Activated CD8-positive, alpha-beta T cell treated with anti-CD3 and anti-CD28 coated beads, Interleukin-2, amount 10 ng/mL, durations not matched to agents 7 days and 5 days (primary cell): ENCODE data around the gene TMEM106C. TPM values are rescaled to one million over a fixed set of nuclear protein-coding genes. Genes with fewer than 3 reads are reported as not detected.

Source experiments
- ATAC-seq: fragments of 150-1000 bp; cut with Tn5 transposase; one replicate; pipeline ENCODE4 v1.10.0; 2021; ENCODE audit warnings: moderate library complexity
- CTCF ChIA-PET: fragments of 350-600 bp; sonication (Branson Sonifier 250); formaldehyde crosslinking; loops from one replicate; lab custom pipeline; 2021; ENCODE audit warnings: antibody characterized with exemption; lab: Charles Lee
- POLR2A ChIA-PET: fragments of 350-600 bp; sonication (Branson Sonifier 250); formaldehyde crosslinking; loops from one replicate; lab custom pipeline; 2021; ENCODE audit warnings: antibody characterized with exemption; lab: Charles Lee
- DNase-seq: peaks from one replicate; pipeline ENCODE4 v3.0.0-alpha.2; 2020
- H3K27ac Mint-ChIP-seq: one replicate; pipeline ENCODE4 v1.8.0; 2021; ENCODE audit warnings: mild to moderate bottlenecking, mixed read lengths
- H3K27me3 Mint-ChIP-seq: one replicate; pipeline ENCODE4 v1.8.0; 2021; ENCODE audit warnings: low read depth, mixed read lengths
- H3K36me3 Mint-ChIP-seq: one replicate; pipeline ENCODE4 v1.8.0; 2021; ENCODE audit warnings: low read depth, mixed read lengths
- H3K4me1 Mint-ChIP-seq: one replicate; pipeline ENCODE4 v1.8.0; 2021; ENCODE audit warnings: low read depth, mixed read lengths
- H3K4me3 Mint-ChIP-seq: one replicate; pipeline ENCODE4 v1.8.0; 2021; ENCODE audit warnings: mild to moderate bottlenecking, mixed read lengths
- H3K9me3 Mint-ChIP-seq: one replicate; pipeline ENCODE4 v1.8.0; 2022; ENCODE audit warnings: mixed read lengths; ENCODE audit not compliant: insufficient read depth
- total RNA-seq, 2 experiments: library from RNA; stranded (reverse); gene quantifications; one replicate each; pipeline ENCODE4 v1.2.3, GENCODE V29; 2021

TMEM106C gene
- total RNA-seq, 2 experiments from 2014 or later = 139 to 140 TPM

- H3K36me3 Mint-ChIP-seq = no peaks in the 10 kb centered on the region
- H3K4me3 Mint-ChIP-seq = peak overlapping the region; percentile 56
- POLR2A ChIA-PET = no interaction called here
- H3K27ac Mint-ChIP-seq = no peak overlapping the region
- ATAC-seq (no peak), DNase-seq (no peak)
- peaks cover 92% of the 10 kb centered on the region for H3K27me3 Mint-ChIP-seq
- no peaks in the 10 kb centered on the region for H3K9me3 Mint-ChIP-seq
- H3K4me1 Mint-ChIP-seq = peaks cover 38% of the 10 kb centered on the region
- CTCF ChIA-PET = interaction anchor here (1.8 to 1.9 kb wide), 2 partner anchors 15 to 188 kb away, joined by 3 to 6 read pairs; no protein-coding TSS in a partner anchor
Measured at GRCh38 chr12:48001505-48002413, 38.4 kb downstream of the TMEM106C start.

GRCh38 chr12:48002414-48002730, 39.0 kb downstream of the TMEM106C start:
- Mint-ChIP-seq H3K36me3 (no peaks in the 10 kb centered on the region), H3K27ac (no peak overlapping the region), H3K4me1 (peaks cover 38% of the 10 kb centered on the region), H3K4me3 (peak overlapping the region; percentile 56), H3K27me3 (peaks cover 92% of the 10 kb centered on the region), H3K9me3 (no peaks in the 10 kb centered on the region)
- no peak for DNase-seq
- POLR2A ChIA-PET = no interaction called here
- CTCF ChIA-PET = interaction anchor here (1.8 to 1.9 kb wide), 2 partner anchors 15 to 187 kb away, joined by 3 to 6 read pairs; no protein-coding TSS in a partner anchor
- no peak for ATAC-seq

GRCh38 chr12:48002773-48003218, 39.4 kb downstream of the TMEM106C start:
- no peaks in the 10 kb centered on the region for H3K36me3 Mint-ChIP-seq
- ATAC-seq (no peak), DNase-seq (no peak)
- peaks cover 94% of the 10 kb centered on the region for H3K27me3 Mint-ChIP-seq
- ChIA-PET POLR2A (no interaction called here), CTCF (interaction anchor here (1.5 to 1.9 kb wide), 2 partner anchors 40 to 187 kb away, joined by 4 to 6 read pairs; partner anchors contain the start of gene TMEM106C)
- H3K9me3 Mint-ChIP-seq = no peaks in the 10 kb centered on the region
- H3K4me3 Mint-ChIP-seq = no peak overlapping the region
- no peak overlapping the region for H3K27ac Mint-ChIP-seq
- peaks cover 38% of the 10 kb centered on the region for H3K4me1 Mint-ChIP-seq

- Mint-ChIP-seq H3K4me1 (peaks cover 38% of the 10 kb centered on the region), H3K36me3 (no peaks in the 10 kb centered on the region), H3K4me3 (peak overlapping the region; percentile 51), H3K9me3 (no peaks in the 10 kb centered on the region), H3K27me3 (peaks cover 94% of the 10 kb centered on the region), H3K27ac (no peak overlapping the region)
- ATAC-seq = peak; percentile 18
- DNase-seq = no peak
- ChIA-PET CTCF (interaction anchor here (1.5 to 1.9 kb wide), 2 partner anchors 40 to 186 kb away, joined by 4 to 6 read pairs; partner anchors contain the start of gene TMEM106C), POLR2A (no interaction called here)
Measured at GRCh38 chr12:48003226-48004052, 40.0 kb downstream of the TMEM106C start.

- ChIA-PET CTCF (interaction anchor here (1.5 to 2.3 kb wide), 2 partner anchors 11 to 41 kb away, joined by 4 to 6 read pairs; partner anchors contain the start of gene TMEM106C), POLR2A (no interaction called here)
- H3K4me1 Mint-ChIP-seq = peaks cover 38% of the 10 kb centered on the region
- DNase-seq (no peak), ATAC-seq (peak; percentile 59)
- H3K36me3 Mint-ChIP-seq = no peaks in the 10 kb centered on the region
- H3K4me3 Mint-ChIP-seq = peak within 1 kb of the TSS; percentile 51
- H3K9me3 Mint-ChIP-seq = no peaks in the 10 kb centered on the region
- H3K27me3 Mint-ChIP-seq = peaks cover 94% of the 10 kb centered on the region
- no peak within 1 kb of the TSS for H3K27ac Mint-ChIP-seq
Measured at GRCh38 chr12:48004053-48004941, 40.9 kb downstream of the TMEM106C start, which contains the start of gene COL2A1. Gene COL2A1, minus strand, starts transcription at chr12:48004476. Its CDS starts 155 bp downstream, at chr12:48004321.

GRCh38 chr12:48005001-48005749, 41.8 kb downstream of the TMEM106C start:
- CTCF ChIA-PET = interaction anchor here (0.8 to 3.0 kb wide), 5 partner anchors 10 to 50 kb away, joined by 3 to 9 read pairs (median 3); partner anchors contain the start of gene TMEM106C
- no peak for ATAC-seq
- no peaks in the 10 kb centered on the region for H3K36me3 Mint-ChIP-seq
- no peaks in the 10 kb centered on the region for H3K9me3 Mint-ChIP-seq
- H3K27ac Mint-ChIP-seq = no peak overlapping the region
- peak overlapping the region; percentile 31 for H3K4me3 Mint-ChIP-seq
- POLR2A ChIA-PET = no interaction called here
- no peak for DNase-seq
- peaks cover 38% of the 10 kb centered on the region for H3K4me1 Mint-ChIP-seq
- H3K27me3 Mint-ChIP-seq = peaks cover 93% of the 10 kb centered on the region

- ChIA-PET POLR2A (no interaction called here), CTCF (interaction anchor here (0.8 to 3.0 kb wide), 5 partner anchors 9 to 49 kb away, joined by 3 to 9 read pairs (median 3); partner anchors contain the start of gene TMEM106C)
Measured at GRCh38 chr12:48005750-48006021, 42.3 kb downstream of the TMEM106C start.

GRCh38 chr12:48007206-48007605, 43.8 kb downstream of the TMEM106C start:
- ATAC-seq (no peak), DNase-seq (no peak)
- Mint-ChIP-seq H3K9me3 (no peaks in the 10 kb centered on the region), H3K27me3 (peaks cover 84% of the 10 kb centered on the region), H3K4me3 (no peak overlapping the region), H3K4me1 (peaks cover 24% of the 10 kb centered on the region), H3K36me3 (no peaks in the 10 kb centered on the region), H3K27ac (no peak overlapping the region)
- ChIA-PET POLR2A (no interaction called here), CTCF (interaction anchor here (3.0 kb wide), 1 partner anchor 16 kb away, joined by 9 read pairs; no protein-coding TSS in a partner anchor)

More at GRCh38 chr12:48005750-48006021, 42.3 kb downstream of the TMEM106C start:
- ATAC-seq (no peak), DNase-seq (no peak)
- H3K4me1 Mint-ChIP-seq = peaks cover 38% of the 10 kb centered on the region
- H3K4me3 Mint-ChIP-seq = no peak overlapping the region
- H3K27ac Mint-ChIP-seq = no peak overlapping the region
- H3K9me3 Mint-ChIP-seq = no peaks in the 10 kb centered on the region
- H3K27me3 Mint-ChIP-seq = peaks cover 89% of the 10 kb centered on the region
- H3K36me3 Mint-ChIP-seq = no peaks in the 10 kb centered on the region

- ChIA-PET CTCF (interaction anchor here (1.2 kb wide), 1 partner anchor 181 kb away, joined by 3 read pairs; no protein-coding TSS in a partner anchor), POLR2A (no interaction called here)
- Mint-ChIP-seq H3K27ac (no peak overlapping the region), H3K36me3 (no peaks in the 10 kb centered on the region), H3K4me3 (no peak overlapping the region), H3K9me3 (no peaks in the 10 kb centered on the region), H3K27me3 (peaks cover 77% of the 10 kb centered on the region), H3K4me1 (peaks cover 12% of the 10 kb centered on the region)
- DNase-seq = no peak
- no peak for ATAC-seq
Measured at GRCh38 chr12:48008349-48008748, 45.0 kb downstream of the TMEM106C start.

- ChIA-PET POLR2A (no interaction called here), CTCF (interaction anchor here (1.2 kb wide), 1 partner anchor 181 kb away, joined by 3 read pairs; no protein-coding TSS in a partner anchor)
- peaks cover 75% of the 10 kb centered on the region for H3K27me3 Mint-ChIP-seq
- ATAC-seq (no peak), DNase-seq (no peak)
- no peaks in the 10 kb centered on the region for H3K36me3 Mint-ChIP-seq
- H3K9me3 Mint-ChIP-seq = no peaks in the 10 kb centered on the region
- no peak overlapping the region for H3K4me3 Mint-ChIP-seq
- H3K4me1 Mint-ChIP-seq = peaks cover 6% of the 10 kb centered on the region
- H3K27ac Mint-ChIP-seq = no peak overlapping the region
Measured at GRCh38 chr12:48008950-48009349, 45.6 kb downstream of the TMEM106C start.
